ENCODE measurements around the gene KCNE3.

The KCNE3 gene

GRCh38 chr11:74493791-74494630, 26.7 kb upstream of the KCNE3 start:
- no peak for TF ChIP-seq CTCF (IDR thresholded peaks at IDR 0.05; ENCODE audit: low read length, missing control alignments)

DNA sequence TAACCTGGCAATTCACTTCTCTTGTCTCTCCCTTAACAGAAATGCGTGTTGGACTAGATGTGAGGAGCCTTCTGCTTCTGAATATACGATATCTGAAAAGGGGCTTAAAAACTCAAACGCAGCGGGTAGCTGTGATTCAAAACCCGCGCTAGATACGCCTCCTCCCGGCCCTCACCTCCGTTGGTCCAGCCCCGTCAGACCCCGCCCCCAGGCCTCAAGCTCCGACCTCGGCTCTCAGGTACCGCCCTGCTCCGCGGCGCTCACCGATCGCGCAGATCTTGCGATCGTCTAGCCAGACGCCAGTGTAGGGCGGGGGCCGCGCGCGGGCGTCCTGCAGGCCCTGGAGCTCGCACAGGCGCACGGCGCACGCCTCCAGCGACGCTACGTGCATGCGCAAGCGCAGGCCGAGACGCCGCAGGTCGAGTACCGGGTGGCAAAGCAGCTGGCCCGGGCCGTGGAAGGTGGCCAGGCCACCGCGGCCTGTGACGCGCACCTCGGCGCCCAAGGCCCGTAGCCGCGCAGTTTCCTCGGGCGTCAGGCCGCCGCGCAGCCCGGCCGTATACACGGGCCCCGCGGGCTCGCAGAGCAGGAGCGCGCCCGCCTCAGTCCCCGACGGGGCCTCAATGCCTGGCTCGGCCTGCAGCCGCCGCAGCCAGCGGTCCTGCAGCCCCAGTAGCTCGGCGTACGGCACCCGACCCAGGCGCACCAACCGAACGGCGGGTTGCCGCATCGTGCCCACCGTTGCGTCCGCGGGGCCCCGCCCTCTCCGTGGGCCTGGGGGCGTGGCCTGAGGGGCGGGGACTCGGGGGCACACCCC, 25.8 kb upstream of the KCNE3 start, which contains the start of gene LIPT2:
Gene LIPT2, minus strand, starts transcription at position 751 of the 817 bp plus-strand sequence. Its CDS starts 21 bp downstream, at position 730.
- DNase-seq (ENCODE audit: low read depth), result peak; percentile 97
- TF ChIP-seq CTCF (IDR thresholded peaks at IDR 0.05; ENCODE audit: low read length, missing control alignments), result no peak
- peak within 1 kb of the TSS; percentile 62 for H3K4me3 ChIP-seq (replicated peaks; ENCODE audit: low read depth, low read length)

More at GRCh38 chr11:74493791-74494630, 26.7 kb upstream of the KCNE3 start:
- H3K4me3 ChIP-seq (replicated peaks; ENCODE audit: low read depth, low read length), result peak overlapping the region; percentile 62
- no peak for DNase-seq (ENCODE audit: low read depth)

DNA sequence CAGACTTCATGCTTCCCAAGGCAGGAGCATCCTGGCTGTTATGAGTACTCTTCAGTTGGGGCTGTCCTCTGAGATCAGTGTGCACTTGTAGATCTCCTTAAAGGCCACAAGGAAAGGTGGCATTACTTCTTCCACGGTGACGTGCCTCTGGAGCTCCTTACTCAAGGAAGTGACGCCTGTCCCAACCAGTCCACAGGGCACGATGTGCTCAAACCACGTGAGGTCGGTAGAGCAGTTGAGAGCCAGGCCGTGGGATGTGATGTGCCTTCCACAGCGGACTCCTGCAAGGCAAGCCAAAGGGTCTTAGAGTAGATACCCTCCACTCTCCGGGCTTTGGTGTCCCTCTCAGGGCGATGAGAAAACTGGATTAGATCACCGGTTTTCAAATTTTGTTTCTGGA, 24.7 kb upstream of the KCNE3 start:
- H3K4me3 ChIP-seq (replicated peaks; ENCODE audit: low read depth, low read length), result no peak overlapping the region
- TF ChIP-seq CTCF (IDR thresholded peaks at IDR 0.05; ENCODE audit: low read length, missing control alignments), result no peak
- DNase-seq (ENCODE audit: low read depth), result no peak

GRCh38 chr11:74490941-74491340, 23.6 kb upstream of the KCNE3 start:
- TF ChIP-seq CTCF (IDR thresholded peaks at IDR 0.05; ENCODE audit: low read length, missing control alignments), result no peak
- H3K4me3 ChIP-seq (replicated peaks; ENCODE audit: low read depth, low read length), result no peak overlapping the region
- DNase-seq (ENCODE audit: low read depth), result no peak

- TF ChIP-seq CTCF (IDR thresholded peaks at IDR 0.05; ENCODE audit: low read length, missing control alignments), result peak; percentile 6
- DNase-seq (ENCODE audit: low read depth), result no peak
- H3K4me3 ChIP-seq (replicated peaks; ENCODE audit: low read depth, low read length), result no peak overlapping the region
Measured at GRCh38 chr11:74487875-74488274, 20.5 kb upstream of the KCNE3 start.

DNA sequence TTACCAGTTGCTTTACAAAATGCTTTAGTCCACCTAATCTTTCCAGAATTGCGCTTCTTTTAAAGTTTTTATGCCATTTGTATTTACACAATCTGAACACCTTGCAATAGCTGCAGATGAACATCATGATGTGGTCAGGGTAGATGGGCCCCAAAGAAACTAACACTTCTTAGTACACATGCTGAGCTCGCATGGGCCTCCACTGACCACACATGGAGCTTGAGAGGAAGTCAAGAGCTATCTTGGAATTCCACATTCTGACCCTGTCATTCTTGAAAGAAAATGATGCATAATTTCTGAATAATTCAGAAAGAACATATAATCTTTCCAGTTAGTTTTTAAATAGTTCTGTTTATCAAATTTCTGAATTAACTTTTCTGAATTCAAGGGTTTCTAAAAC, 18.5 kb upstream of the KCNE3 start:
- no peak overlapping the region for H3K4me3 ChIP-seq (replicated peaks; ENCODE audit: low read depth, low read length)
- no peak for DNase-seq (ENCODE audit: low read depth)
- no peak for TF ChIP-seq CTCF (IDR thresholded peaks at IDR 0.05; ENCODE audit: low read length, missing control alignments)
